HepG2 (cell line): Measurements from ENCODE around the gene PAXX.

Experiments used
- ATF1 ChIP-seq: IDR thresholded peaks from 2 replicates; pipeline ENCODE4 v1.6.1; 2016; ENCODE audit warnings: mild to moderate bottlenecking, control low read depth
- HDAC6 ChIP-seq: fragments of 200-600 bp; sonication (generic); IDR thresholded peaks from 2 replicates; pipeline ENCODE4 v1.7.0; 2017; ENCODE audit warnings: mild to moderate bottlenecking, antibody characterized with exemption, low read length, low read depth
- NFIC ChIP-seq: IDR thresholded peaks from 2 replicates; pipeline ENCODE4 v1.6.1; 2012; ENCODE audit warnings: mild to moderate bottlenecking, low read length, inconsistent platforms
- ZNF510 ChIP-seq: sonication (generic); formaldehyde crosslinking; IDR thresholded peaks from 2 replicates; pipeline ENCODE4 v1.4.0; 2020; ENCODE audit warnings: low read depth, mild to moderate bottlenecking, missing genetic modification reagents
- TF ChIP-seq, protein P1 (sequence below): sonication (generic); formaldehyde crosslinking; IDR thresholded peaks from 2 replicates; pipeline ENCODE4 v1.5.0; 2020; ENCODE audit warnings: missing genetic modification reagents

DNA sequence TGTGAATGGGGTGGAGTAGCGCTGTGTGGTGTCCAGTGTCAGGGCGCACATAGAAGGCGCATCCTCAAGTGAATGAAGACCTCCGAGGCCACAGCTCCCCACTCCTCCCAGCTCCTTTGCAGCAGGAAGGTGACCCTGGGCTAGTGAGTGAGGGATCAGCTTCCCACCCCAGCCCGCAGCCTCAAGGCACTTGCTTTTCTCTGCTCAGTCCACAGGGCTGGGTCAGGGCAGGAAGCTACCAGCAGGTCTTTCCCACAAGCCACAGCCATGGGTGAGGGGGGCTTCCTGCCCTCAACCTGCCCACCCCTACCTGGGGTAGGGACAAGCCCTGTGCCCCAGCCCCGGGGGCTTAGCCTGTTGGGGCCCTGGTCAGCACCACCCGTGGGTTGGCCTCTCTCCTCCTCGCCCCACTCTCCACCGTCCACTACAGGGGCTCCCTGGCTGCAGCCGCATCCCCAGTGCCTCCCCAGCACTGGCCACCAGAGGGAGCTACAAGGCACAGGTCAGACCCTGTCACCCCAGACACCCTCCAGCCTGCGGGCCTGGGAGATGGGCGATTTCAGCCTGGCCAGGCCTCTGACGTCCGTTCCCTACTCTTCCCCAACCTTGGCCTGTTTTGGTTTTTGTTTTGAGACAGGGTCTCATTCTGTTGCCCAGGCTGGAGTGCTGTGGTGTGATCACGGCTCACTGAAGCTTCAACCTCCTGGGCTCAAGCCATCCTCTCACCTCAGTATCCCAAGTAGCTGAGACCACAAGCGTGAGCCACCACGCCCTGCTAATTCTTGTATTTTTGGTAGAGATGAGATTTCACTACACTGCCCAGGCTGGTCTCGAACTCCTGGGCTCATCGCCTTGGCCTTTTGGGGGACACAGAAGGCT is 37.1 kb downstream of the PAXX start:
- TF ChIP-seq ZNF510 (CRISPR knock-in tag): no peak
- no peak for TF ChIP-seq NFIC
- TF ChIP-seq HDAC6: no peak
- no peak for TF ChIP-seq ATF1
- TF ChIP-seq, protein P1, sequence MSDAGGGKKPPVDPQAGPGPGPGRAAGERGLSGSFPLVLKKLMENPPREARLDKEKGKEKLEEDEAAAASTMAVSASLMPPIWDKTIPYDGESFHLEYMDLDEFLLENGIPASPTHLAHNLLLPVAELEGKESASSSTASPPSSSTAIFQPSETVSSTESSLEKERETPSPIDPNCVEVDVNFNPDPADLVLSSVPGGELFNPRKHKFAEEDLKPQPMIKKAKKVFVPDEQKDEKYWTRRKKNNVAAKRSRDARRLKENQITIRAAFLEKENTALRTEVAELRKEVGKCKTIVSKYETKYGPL (CRISPR knock-in tag): no peak
